ENCODE measurements around the gene CD200R1.
A peak's percentile ranks its signal among the peaks of the same experiment; 100 is the strongest.

Gene CD200R1, protein sequence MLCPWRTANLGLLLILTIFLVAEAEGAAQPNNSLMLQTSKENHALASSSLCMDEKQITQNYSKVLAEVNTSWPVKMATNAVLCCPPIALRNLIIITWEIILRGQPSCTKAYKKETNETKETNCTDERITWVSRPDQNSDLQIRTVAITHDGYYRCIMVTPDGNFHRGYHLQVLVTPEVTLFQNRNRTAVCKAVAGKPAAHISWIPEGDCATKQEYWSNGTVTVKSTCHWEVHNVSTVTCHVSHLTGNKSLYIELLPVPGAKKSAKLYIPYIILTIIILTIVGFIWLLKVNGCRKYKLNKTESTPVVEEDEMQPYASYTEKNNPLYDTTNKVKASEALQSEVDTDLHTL

DNA sequence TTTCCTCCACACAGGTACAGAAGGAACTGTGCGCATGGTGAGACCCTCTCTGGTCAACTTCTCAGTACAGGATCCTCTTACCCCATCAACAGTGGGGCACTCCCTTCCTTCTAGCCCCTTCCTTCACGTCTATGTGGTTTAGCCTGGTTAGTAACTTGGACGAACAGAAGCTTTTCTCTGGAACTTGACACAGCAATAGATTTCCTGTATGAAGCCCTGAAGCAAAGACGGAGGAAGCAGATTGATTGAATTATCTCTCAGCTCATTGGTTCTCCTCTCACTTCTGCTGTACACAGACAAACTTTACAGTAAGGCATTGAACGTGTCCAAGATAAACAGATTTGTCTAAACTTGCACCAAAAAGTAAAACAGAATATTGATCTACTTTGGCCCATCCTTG lies at the start of gene CD200R1:
Gene CD200R1, minus strand, starts transcription at position 210 of the 400 bp plus-strand sequence. CDS start 246 bp downstream, outside the sequence.
- no peak for DNase-seq

DNA sequence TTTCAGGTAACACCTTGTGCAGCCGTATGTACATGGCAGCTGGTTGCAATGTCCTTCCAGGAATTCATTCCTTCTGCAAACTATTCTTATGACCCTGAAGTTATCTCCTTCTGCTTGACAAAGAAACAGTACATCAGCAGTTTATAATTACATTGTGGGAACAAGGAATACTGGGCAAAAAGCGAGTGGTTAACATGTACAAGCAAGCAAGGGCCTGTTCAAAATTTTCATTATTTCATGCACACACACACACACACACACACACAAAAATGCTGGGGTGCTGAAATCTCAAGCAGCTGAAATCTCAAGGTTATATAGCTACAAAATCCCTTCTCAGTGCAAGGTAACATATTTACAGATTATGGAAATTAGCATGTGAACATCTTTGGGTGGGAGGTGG lies 46.6 kb upstream of the CD200R1 start:
- no peak for DNase-seq

DNA sequence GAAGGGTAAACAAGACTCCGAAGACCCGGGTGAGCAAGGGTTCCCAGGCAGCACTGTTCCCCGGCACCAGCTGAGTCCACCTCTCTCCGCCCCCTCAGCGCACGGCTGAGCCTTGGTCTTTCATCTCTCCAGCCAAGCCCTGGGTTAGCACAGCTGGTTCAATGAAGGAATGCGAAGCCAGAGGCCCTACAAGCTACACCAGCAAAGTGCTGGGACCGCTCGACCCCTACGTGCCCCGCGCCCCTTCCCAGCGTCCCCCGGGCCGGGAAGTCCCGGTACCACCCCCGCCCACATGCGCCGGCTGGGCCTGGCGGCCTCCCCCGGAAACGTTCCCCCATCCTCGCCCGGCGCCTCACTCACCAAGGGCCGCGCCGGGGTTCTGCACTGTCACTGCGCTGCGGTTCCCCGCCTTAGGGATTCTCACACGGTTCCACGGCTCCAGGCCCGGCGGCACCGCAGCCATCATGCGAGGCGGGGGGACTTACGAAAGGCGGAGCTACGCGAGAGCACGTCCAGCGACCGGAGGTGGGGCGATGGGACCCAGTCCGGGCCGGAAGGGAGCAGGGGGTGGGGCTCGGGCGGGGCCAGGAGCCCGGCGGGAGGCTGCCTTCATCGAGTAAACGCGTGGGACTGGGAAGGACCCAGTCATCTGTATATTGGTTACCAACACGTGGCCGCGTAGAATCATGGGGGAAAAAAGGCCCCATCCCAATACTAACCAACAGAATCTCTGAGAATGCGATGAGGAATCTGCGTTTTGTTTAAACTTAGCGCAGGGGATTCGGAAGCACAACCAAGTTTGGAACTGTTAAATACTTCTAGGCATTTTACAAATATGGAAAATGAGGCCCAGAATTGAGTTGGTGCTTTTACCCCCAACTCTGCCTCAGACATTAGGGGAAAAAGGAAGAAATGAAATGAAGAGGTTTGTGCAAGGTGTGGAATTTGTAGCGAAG lies 44.6 kb upstream of the CD200R1 start:
- DNase-seq = peak; percentile 86

DNA sequence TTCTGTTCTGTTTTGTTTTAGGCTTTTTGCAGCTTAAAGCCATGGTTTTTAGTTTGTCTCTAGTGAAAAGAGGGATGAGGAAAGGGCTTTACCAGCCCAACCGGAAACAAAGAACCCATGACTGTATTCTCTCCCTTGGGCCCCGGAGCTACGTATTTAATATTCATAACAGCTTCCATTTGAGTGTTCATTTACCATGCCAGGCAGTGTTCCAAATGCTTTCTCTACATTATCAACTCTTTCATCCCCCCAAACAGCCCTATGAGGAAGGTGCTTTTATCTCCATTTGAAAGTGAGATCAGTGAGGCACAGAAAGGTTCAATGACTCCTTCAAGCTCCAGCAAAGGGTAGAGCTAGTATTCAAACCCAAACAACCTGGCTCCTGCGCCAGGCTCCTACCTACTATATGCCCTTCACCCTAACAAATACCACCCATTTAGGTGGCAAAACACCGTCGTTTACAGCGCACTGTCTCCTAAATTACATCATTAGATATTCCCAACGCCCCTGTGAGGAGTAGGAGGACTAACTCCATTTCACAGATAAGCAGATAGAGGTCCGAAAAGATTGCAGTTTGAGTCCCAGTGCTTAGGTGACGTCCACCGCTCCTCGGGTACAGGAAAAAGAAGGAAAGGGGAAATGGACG lies 43.8 kb upstream of the CD200R1 start:
- no peak for DNase-seq

DNA sequence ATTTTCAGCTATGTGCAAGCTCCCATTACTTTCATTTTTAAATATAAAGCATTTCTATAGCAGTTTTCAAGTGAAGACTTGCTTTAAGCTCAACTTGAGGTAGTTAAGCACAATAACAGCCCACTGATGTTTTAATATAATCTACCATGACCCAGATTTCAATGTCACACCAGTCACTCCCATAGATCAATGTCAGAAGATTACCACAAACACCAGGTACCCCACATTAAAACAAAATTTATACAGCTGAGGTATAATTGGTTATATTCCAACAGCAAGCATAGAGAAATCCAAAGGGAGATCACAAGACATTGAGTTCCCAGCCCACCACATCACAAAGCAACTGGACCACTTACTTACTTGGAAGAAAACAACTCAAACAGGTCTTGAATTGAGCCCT lies 38.7 kb upstream of the CD200R1 start:
- no peak for DNase-seq

DNA sequence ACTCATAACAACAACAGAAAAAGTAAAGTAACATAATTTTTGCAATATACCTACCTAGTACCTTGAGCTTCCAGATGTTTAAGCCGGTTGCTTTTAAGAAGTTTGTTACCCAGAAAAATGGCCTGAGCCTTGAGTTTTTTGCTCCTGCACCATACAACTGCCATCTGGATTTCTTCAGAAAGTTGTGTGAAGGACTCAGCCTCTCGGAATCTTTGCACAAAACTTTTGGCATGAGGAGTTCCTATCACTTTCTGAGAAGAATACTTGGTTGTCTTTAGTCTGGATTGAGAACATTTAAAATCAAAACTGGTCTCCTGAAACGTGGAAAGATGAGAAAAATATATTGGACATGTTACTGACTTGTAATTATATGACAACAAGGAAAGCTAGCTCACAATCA lies 33.2 kb upstream of the CD200R1 start:
- no peak for DNase-seq

DNA sequence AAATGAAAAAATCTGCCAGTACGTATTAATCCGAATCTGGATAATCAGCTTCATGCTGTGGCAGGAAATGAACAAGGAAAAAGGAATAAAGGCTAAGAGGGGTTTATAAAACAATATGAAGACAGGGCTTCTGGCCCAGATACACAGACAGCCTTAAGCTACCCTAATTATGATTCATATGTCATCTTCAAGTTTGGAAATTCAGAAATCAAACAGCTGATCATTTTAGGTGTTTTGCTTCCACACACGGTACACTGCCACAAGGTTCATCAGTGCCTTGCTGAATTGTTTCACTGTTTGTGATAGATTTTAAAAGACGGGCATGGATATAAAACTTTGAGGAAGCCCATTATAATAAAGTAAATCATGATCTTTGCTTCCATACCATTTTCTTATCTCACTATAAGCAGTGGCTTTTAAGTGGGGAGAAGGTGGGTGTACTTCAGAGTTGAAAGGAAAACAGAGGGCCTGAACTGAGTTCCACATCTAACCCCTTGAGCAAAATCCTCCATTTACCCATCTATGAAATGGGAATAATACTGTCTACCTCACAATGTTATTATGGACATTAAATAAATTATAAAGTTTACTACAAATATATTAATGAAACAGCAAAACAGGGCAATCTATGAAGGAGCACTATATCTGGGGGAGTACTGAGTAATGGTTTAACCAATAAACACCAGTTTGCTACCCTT lies 31.6 kb upstream of the CD200R1 start:
- DNase-seq = no peak

DNA sequence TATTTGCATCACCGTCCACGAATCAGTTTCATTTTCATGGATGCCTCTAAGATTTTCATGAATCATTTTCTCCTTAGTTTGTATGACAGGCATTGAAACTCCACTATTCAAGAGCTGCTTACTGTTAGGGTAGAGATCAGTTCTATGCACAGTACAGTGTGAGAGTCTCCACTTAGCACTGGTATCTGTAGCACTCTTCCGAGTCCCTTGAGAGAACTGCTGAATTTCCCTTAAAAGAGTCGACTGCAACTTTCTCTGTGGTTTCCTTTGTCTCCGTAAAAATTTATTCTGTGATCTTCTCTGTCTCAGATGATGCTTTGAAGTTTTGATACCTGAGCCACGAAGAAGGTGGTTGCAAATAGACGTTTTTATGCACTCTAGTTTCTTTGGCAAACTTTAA lies 30.7 kb upstream of the CD200R1 start:
- DNase-seq = no peak

DNA sequence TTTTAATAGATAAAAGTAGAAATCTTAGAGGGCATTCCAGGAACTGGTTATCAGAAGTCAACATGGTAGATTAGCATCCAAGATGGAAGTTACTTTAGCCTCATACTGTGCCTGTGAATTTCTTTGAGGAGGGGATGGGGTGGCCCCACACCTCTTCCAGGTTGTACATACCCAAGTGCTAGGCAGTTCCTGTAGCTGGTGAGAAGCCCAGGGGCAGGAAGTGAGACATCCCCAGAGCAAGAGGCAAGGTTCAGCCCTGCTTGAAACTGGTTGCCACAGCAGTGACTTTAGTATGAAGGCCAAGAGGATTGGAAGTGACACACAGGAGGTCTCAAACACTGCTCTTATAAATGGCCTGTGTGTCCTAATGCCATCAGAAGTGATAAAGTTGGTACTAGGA lies 27.8 kb upstream of the CD200R1 start:
- no peak for DNase-seq

DNA sequence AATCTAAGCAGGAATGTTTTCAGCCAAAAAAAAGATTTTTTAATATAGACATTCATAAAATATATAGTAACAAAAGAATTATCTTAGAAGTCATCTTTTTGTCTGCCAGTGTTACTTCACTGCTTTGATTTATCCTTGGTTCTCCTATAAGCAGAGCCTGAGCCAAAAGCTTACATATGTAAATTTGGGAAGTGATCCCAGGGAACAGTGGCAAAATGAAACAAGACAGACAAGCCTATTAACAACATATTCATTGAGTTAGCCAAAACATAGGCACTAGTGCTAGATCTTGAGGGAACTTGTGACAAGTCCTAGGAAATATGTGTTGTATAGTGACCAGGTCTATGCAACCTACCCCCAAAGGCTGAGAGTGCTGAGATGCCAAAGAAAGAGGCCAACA lies 27.1 kb upstream of the CD200R1 start:
- DNase-seq = no peak

DNA sequence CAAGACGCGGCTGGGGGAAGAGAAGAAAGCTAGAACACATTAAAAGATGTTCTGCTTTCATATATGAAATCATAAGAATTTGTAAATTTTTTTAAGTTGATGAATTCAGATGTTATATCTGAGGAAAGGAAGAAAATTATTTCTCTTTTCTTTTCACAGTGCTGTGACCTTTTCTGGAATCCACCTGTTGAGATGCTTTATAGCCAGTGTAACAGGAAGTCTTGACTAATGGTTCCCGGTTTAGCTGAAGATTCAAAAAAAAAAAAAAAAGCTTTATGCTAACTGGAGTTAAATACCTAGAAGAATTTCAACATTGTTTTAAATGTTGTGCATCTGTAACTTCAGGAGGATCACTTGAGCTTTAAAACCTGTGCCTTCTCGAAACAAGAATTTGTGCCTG lies 25.8 kb upstream of the CD200R1 start:
- no peak for DNase-seq

DNA sequence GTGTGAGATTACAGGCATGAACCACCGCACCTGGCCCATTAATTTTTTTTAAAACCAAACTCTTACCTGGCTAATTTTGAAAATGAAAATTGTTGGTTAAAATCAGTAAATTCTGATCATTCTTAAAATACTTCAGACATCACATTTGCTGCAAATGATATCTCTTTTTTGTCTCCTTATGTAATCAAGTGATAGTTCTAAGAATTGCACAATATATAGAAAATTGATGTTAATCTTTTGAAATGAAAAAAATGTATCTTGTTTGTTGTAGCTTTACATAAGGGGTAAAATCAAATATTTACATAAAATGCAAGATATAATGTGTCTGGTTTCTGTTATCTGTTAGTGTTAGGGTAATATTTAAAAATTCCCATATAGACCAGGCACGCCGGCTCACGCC lies 20.9 kb upstream of the CD200R1 start:
- no peak for DNase-seq

DNA sequence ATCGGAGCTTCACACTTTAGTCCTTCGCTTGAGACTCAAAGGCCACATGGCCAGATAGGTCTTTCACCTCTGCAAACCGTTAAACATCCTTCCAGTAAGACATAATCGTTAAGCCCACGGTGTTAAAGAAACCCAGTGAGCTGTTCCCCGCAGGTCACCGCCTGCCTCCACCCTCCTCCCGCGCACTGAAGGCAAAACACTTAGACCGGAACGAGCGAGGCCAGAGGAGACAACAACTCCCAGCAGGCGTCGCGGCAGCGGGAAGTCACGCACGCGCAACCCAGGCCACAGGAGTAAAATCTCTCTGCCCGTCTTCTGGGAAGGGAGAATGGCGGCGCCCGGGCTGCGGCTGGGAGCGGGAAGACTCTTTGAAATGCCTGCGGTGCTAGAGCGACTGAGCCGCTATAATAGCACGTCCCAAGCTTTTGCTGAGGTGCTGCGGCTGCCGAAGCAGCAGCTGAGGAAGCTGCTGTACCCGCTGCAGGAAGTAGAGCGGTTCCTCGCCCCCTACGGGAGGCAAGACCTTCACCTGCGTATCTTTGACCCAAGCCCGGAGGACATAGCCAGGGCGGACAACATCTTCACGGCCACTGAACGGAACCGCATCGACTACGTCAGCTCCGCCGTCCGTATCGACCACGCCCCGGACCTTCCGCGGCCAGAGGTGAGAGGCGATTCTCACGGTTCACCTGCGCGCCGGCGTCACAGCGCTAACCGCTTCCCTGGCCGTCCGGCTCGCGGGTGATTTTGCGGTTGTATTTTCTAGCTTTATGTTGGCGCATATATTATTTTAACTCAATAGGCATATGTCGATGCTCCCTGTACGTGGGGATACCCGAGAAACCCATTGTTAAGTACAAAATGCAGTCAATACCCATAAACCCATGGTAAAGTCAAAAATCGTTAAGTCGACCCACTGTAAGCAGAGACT lies 16.0 kb upstream of the CD200R1 start, which contains the start of gene GTPBP8:
Gene GTPBP8, plus strand, starts transcription at position 313 of the 931 bp plus-strand sequence. Its CDS starts 16 bp downstream, at position 329.
- DNase-seq = peak; percentile 84

DNA sequence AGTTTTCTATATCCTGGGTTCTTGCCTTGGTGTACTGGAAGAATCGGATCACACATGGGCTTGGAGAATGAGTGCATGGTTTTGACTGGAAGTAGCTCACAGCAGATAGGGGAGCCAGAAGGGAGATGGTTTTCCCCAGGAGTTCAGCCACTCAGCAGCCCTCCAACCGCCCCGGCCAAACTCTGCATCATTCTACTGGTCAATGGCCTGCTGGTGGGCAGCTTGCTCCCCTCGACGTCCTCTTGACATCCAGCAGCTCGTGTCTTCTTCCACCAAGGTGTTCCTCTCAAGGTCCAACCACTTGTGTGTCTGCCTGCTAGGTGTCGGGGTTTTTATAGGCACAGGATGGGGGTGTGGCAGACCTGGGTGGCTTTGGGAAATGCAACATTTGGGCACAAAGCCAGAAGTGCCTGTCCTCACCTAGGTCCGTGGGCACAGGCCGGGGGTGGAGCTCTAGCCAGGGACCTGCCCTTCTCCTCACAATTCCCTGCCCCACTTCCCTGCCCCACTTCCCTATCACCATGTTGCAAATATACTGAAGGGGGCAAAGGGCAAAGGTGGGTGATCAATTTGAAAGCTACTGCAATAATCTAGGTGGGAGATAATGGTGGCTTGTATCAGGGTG lies 12.9 kb upstream of the CD200R1 start:
- DNase-seq = no peak

DNA sequence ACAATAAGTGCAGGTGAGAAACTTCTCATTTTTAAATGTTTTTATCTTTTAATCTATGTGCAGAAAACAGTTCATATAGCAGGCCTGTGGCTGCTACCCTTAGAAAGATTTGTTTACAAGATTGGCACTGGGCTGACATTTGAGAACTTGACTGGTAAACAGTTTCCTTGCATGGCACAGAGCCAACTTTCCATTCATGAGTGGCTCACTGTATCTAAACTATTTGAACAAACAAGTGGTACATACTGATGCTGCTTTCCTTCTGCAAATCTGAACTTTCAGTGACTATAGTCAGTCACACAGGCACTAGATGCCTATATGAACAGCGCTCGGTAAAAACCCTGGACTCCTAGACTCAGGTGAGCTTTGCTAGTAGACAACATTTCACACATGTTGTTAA lies 9.6 kb upstream of the CD200R1 start:
- no peak for DNase-seq

DNA sequence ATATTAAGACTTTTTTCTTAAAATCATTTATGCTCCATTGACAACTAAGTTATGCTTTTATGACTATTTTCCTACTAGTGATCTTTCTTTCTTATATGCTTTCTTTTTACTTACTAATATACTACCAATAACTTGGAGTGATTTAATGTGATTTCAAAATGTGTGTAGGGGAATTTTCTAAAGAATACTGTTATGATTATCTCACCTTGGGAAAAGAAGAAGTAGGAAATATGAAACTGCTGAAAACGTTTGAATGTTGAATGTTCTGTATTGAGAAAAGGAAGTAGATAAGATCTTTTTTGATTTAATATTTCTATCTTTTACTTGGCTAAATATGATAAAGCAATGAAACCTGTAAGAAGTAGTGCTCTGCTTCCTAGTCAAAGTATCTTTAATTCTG lies 7.8 kb upstream of the CD200R1 start:
- no peak for DNase-seq

DNA sequence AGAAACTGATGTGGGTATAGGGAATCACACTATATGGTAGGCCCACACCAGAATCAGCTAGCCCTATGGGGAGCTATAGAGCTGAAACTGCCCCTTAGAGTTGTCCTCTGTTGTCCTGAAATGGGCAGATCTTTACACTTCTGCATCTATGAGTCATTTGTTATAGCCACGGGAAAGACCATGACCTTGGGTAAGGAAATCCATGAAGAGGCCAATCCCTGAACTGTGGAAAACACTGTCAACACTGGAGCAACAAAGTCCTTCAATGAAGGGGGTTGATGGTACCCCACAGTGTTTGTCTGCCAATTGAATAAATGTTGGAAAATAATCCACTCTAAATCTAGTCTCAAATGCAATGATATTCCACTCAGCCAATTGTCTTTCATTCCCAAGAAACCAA lies 5.2 kb upstream of the CD200R1 start:
- DNase-seq = no peak

DNA sequence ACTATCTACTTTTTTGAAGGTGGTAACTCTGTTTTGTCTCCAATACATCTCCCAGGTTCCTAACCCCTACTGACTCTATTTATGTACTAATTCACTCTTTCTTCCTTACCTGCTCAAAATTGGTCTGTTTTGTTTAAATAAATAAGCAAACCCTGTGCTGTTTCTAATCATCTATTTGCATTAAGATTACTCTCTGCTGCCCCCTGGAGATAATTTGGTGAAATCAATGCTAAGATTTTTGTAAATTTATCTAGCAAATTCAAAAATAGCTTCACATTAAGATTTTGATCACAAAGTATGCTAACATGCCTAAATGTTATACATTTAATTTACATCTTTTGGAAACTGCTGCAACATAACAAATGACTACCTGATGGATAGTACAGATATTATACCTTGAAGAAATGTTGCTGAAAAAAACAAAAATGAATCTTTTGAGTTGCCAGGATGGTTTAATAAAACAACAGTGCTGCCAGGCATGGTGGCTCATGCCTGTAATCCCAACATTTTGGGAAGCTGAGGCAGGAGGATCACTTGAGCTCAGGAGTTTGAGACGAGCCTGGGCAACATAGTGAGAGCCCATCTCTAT lies 4.4 kb upstream of the CD200R1 start:
- peak; percentile 7 for DNase-seq

DNA sequence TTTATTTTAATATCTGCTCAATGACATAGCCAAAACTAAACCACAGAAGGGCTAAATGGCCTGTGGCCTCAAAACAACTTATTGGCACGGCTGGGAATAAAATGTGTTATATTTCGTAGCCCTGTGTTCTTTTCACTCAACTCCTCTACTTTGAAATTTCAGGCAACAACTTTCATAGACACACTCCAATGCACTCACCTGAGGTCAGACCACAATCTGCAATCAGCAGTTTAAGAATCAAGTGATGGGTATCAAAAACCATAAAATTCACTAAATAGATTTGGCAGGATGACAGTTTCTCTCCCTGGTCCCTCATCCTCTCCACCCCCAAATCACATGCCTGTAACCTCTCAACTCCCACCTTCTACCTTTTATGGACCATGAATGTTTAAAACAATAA lies 2.0 kb upstream of the CD200R1 start:
- no peak for DNase-seq

DNA sequence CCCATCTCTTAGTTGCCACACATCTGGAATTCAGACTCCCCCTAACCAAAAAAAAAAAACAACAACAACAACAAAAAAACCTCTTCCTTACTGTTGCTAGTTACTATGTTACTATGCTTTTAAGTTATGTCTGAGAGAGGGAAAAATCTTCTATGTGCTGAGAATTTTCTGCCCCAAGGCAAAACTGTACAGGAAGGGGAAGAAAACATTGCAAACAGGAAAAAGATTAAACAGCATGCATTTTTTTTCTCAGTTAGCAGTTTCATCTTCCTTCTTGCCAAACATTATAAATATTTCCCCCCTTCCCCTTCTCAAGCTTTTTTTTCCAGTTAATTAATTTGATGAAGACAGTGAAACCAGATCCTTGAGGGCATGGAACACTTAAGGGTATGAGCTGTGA lies 1.1 kb upstream of the CD200R1 start:
- DNase-seq = no peak

DNA sequence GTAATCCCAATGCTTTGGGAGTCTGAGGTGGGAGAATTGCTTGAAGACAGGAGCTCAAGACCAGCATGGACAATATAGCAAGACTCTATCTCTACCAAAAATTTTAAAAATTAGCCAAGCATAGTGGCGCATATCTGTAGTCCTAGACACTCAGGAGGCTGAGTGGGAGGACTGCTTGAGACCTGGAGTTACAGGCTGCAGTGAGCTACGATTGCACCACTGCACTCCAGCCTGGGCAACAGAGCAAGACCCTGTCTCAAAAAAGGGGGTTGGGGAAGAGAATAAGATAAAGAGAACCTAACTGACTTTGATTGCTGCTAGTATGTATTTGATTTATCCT lies 755 bp downstream of the CD200R1 start:
- DNase-seq = no peak
